ENCODE data around the gene CFAP46.

Gene CFAP46

GRCh38 chr10:132802694-132803320 is 139.6 kb downstream of the CFAP46 start:
- Histone ChIP-seq H3K18ac (ENCODE audit: low read depth in 1 of 2, low read length in 2 of 2) (no peak overlapping the region), H3K27ac (ENCODE audit: low read length, poor library complexity, severe bottlenecking) (no peak overlapping the region), H3K14ac (ENCODE audit: low read length in 2 of 2) (no peak overlapping the region), H2BK12ac (ENCODE audit: low read length in 2 of 2) (no peak overlapping the region), H2BK15ac (ENCODE audit: low read depth, poor library complexity, severe bottlenecking) (no peak overlapping the region), H3K23ac (ENCODE audit: low read length in 2 of 2) (no peak overlapping the region), H3K9me3 (ENCODE audit: control insufficient read depth, low read length) (peaks cover 5% of the 10 kb centered on the region), H2AFZ (ENCODE audit: low read depth, low read length) (no peak overlapping the region), H3K4me1 (ENCODE audit: control insufficient read depth, insufficient read depth, low read depth, low read length) (no peaks in the 10 kb centered on the region), H3K36me3 (ENCODE audit: control insufficient read depth in 1 of 2, insufficient read depth in 2 of 2, low read depth in 1 of 2, low read length in 2 of 2) (no peaks in the 10 kb centered on the region), H3K27me3 (ENCODE audit: control insufficient read depth in 1 of 2, insufficient read depth in 1 of 2, low read length in 2 of 2) (peaks cover 4 to 34% of the 10 kb centered on the region in 2 experiments), H2AK5ac (ENCODE audit: low read length, severe bottlenecking) (no peak overlapping the region), H3K4me2 (ENCODE audit: low read length, poor library complexity, severe bottlenecking) (no peak overlapping the region), H3K4me3 (ENCODE audit: insufficient read depth in 1 of 2, low read depth in 1 of 2, low read length in 2 of 2) (no peak overlapping the region), H3K4ac (ENCODE audit: low read depth in 1 of 2, low read length in 2 of 2) (no peak overlapping the region), H2BK120ac (ENCODE audit: low read depth, low read length) (no peak overlapping the region), H4K91ac (ENCODE audit: low read length) (no peak overlapping the region), H4K8ac (ENCODE audit: low read length) (no peak overlapping the region), H3K79me1 (replicated peaks; ENCODE audit: low read length, poor library complexity, severe bottlenecking) (no peaks in the 10 kb centered on the region), H2BK5ac (ENCODE audit: low read depth, low read length, poor library complexity, severe bottlenecking) (no peak overlapping the region), H3K9ac (ENCODE audit: low read length) (no peak overlapping the region)
- DNase-seq = no peak
- WGBS = 89% methylated on average over 16 of the region's 16 CpGs

DNA sequence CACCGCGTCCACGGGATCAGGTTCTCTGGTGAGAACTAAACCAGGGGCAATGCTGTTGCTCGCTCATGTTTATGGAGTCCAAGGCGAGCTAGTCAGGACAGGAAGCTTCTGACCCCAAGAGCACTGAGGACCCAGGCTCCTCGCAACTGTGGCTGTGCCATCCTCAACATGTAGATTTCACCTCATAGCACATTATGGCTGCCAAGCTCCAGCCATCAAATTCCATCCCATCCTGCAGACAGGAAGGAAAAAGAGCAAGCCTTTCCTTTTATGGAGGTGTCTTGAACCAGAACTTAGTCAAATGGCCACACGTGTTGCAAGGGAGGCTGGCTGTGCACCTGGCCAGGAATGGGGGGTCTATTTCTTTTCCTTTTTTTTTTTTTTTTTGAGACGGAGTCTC is 140.3 kb downstream of the CFAP46 start:
- Histone ChIP-seq H2BK120ac (ENCODE audit: low read depth, low read length) (no peak overlapping the region), H3K23ac (ENCODE audit: low read length in 2 of 2) (no peak overlapping the region), H3K9ac (ENCODE audit: low read length) (no peak overlapping the region)

GRCh38 chr10:132799865-132800264 is 142.5 kb downstream of the CFAP46 start:
- Histone ChIP-seq H3K4me2 (ENCODE audit: low read length, poor library complexity, severe bottlenecking) (no peak overlapping the region), H2AFZ (ENCODE audit: low read depth, low read length) (no peak overlapping the region), H2AK5ac (ENCODE audit: low read length, severe bottlenecking) (no peak overlapping the region), H2BK15ac (ENCODE audit: low read depth, poor library complexity, severe bottlenecking) (no peak overlapping the region), H2BK120ac (ENCODE audit: low read depth, low read length) (no peak overlapping the region), H3K4me3 (ENCODE audit: insufficient read depth in 1 of 2, low read depth in 1 of 2, low read length in 2 of 2) (no peak overlapping the region), H3K4me1 (ENCODE audit: control insufficient read depth, insufficient read depth, low read depth, low read length) (no peaks in the 10 kb centered on the region), H4K91ac (ENCODE audit: low read length) (no peak overlapping the region), H3K14ac (ENCODE audit: low read length in 2 of 2) (no peak overlapping the region), H3K9ac (ENCODE audit: low read length) (no peak overlapping the region), H2BK5ac (ENCODE audit: low read depth, low read length, poor library complexity, severe bottlenecking) (no peak overlapping the region), H2BK12ac (ENCODE audit: low read length in 2 of 2) (no peak overlapping the region), H3K27ac (ENCODE audit: low read length, poor library complexity, severe bottlenecking) (no peak overlapping the region), H3K18ac (ENCODE audit: low read depth in 1 of 2, low read length in 2 of 2) (no peak overlapping the region), H3K27me3 (ENCODE audit: control insufficient read depth in 1 of 2, insufficient read depth in 1 of 2, low read length in 2 of 2) (peaks cover 13 to 29% of the 10 kb centered on the region in 2 experiments), H3K4ac (ENCODE audit: low read depth in 1 of 2, low read length in 2 of 2) (no peak overlapping the region), H3K9me3 (ENCODE audit: control insufficient read depth, low read length) (peaks cover 5% of the 10 kb centered on the region), H4K8ac (ENCODE audit: low read length) (no peak overlapping the region), H3K36me3 (ENCODE audit: control insufficient read depth in 1 of 2, insufficient read depth in 2 of 2, low read depth in 1 of 2, low read length in 2 of 2) (no peaks in the 10 kb centered on the region), H3K79me1 (replicated peaks; ENCODE audit: low read length, poor library complexity, severe bottlenecking) (no peaks in the 10 kb centered on the region), H3K23ac (ENCODE audit: low read length in 2 of 2) (no peak overlapping the region)
- no peak for DNase-seq
- WGBS = 86% methylated on average over 6 of the region's 11 CpGs

More for the DNA sequence above, 140.3 kb downstream of the CFAP46 start:
- DNase-seq = no peak
- H3K4ac ChIP-seq (ENCODE audit: low read depth in 1 of 2, low read length in 2 of 2) = no peak overlapping the region
- no peaks in the 10 kb centered on the region for H3K79me1 ChIP-seq (replicated peaks; ENCODE audit: low read length, poor library complexity, severe bottlenecking)
- H3K27me3 ChIP-seq (ENCODE audit: control insufficient read depth in 1 of 2, insufficient read depth in 1 of 2, low read length in 2 of 2) = peaks cover 4 to 36% of the 10 kb centered on the region in 2 experiments
- H2AFZ ChIP-seq (ENCODE audit: low read depth, low read length) = no peak overlapping the region
- H3K14ac ChIP-seq (ENCODE audit: low read length in 2 of 2) = no peak overlapping the region
- H3K4me1 ChIP-seq (ENCODE audit: control insufficient read depth, insufficient read depth, low read depth, low read length) = no peaks in the 10 kb centered on the region
- H3K4me3 ChIP-seq (ENCODE audit: insufficient read depth in 1 of 2, low read depth in 1 of 2, low read length in 2 of 2) = no peak overlapping the region
- H3K9me3 ChIP-seq (ENCODE audit: control insufficient read depth, low read length) = peaks cover 5% of the 10 kb centered on the region
- WGBS = 94% methylated on average over 7 of the region's 8 CpGs
- H3K36me3 ChIP-seq (ENCODE audit: control insufficient read depth in 1 of 2, insufficient read depth in 2 of 2, low read depth in 1 of 2, low read length in 2 of 2) = no peaks in the 10 kb centered on the region
- H3K4me2 ChIP-seq (ENCODE audit: low read length, poor library complexity, severe bottlenecking) = no peak overlapping the region
- no peak overlapping the region for H3K27ac ChIP-seq (ENCODE audit: low read length, poor library complexity, severe bottlenecking)
- no peak overlapping the region for H4K91ac ChIP-seq (ENCODE audit: low read length)
- H4K8ac ChIP-seq (ENCODE audit: low read length) = no peak overlapping the region
- no peak overlapping the region for H3K18ac ChIP-seq (ENCODE audit: low read depth in 1 of 2, low read length in 2 of 2)
- no peak overlapping the region for H2BK5ac ChIP-seq (ENCODE audit: low read depth, low read length, poor library complexity, severe bottlenecking)
- H2BK15ac ChIP-seq (ENCODE audit: low read depth, poor library complexity, severe bottlenecking) = no peak overlapping the region
- H2BK12ac ChIP-seq (ENCODE audit: low read length in 2 of 2) = no peak overlapping the region
- H2AK5ac ChIP-seq (ENCODE audit: low read length, severe bottlenecking) = no peak overlapping the region

DNA sequence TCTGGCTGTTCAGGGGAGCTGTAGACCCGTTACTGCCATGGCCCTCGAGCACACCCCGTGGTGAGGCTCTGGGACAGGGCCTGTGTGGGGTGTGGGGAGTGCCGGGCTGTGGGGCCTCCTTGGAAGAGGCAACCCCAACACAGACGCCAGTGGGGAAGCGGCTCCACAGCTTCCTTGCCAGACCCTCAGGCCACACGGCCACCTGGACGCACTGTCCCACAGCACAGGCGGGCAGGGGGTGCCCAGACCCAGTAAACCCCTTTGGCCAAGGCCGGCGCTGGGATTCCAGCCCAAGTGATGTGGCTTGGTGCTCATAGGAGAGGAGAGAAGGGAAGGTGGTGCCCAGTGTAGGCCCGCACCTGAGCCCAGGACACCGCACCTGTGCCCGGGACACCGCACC is 143.5 kb downstream of the CFAP46 start:
- Histone ChIP-seq H2BK12ac (ENCODE audit: low read length in 2 of 2) (no peak overlapping the region), H4K8ac (ENCODE audit: low read length) (no peak overlapping the region), H3K18ac (ENCODE audit: low read depth in 1 of 2, low read length in 2 of 2) (no peak overlapping the region), H3K4me2 (ENCODE audit: low read length, poor library complexity, severe bottlenecking) (no peak overlapping the region), H2BK5ac (ENCODE audit: low read depth, low read length, poor library complexity, severe bottlenecking) (no peak overlapping the region), H3K4ac (ENCODE audit: low read depth in 1 of 2, low read length in 2 of 2) (no peak overlapping the region), H3K79me1 (replicated peaks; ENCODE audit: low read length, poor library complexity, severe bottlenecking) (no peaks in the 10 kb centered on the region), H3K4me3 (ENCODE audit: insufficient read depth in 1 of 2, low read depth in 1 of 2, low read length in 2 of 2) (no peak overlapping the region), H3K23ac (ENCODE audit: low read length in 2 of 2) (no peak overlapping the region), H2AK5ac (ENCODE audit: low read length, severe bottlenecking) (no peak overlapping the region), H3K36me3 (ENCODE audit: control insufficient read depth in 1 of 2, insufficient read depth in 2 of 2, low read depth in 1 of 2, low read length in 2 of 2) (no peaks in the 10 kb centered on the region), H2BK120ac (ENCODE audit: low read depth, low read length) (no peak overlapping the region), H3K14ac (ENCODE audit: low read length in 2 of 2) (no peak overlapping the region), H3K9me3 (ENCODE audit: control insufficient read depth, low read length) (peaks cover 5% of the 10 kb centered on the region), H3K4me1 (ENCODE audit: control insufficient read depth, insufficient read depth, low read depth, low read length) (no peaks in the 10 kb centered on the region), H3K27me3 (ENCODE audit: control insufficient read depth in 1 of 2, insufficient read depth in 1 of 2, low read length in 2 of 2) (peaks cover 13 to 32% of the 10 kb centered on the region in 2 experiments), H2BK15ac (ENCODE audit: low read depth, poor library complexity, severe bottlenecking) (no peak overlapping the region), H4K91ac (ENCODE audit: low read length) (no peak overlapping the region), H3K27ac (ENCODE audit: low read length, poor library complexity, severe bottlenecking) (no peak overlapping the region), H2AFZ (ENCODE audit: low read depth, low read length) (no peak overlapping the region), H3K9ac (ENCODE audit: low read length) (no peak overlapping the region)
- 91% methylated on average over 13 of the region's 15 CpGs for WGBS
- DNase-seq = no peak

All from mesenchymal stem cell (in vitro differentiated cells and primary cell).